K562 (cell line): ENCODE data around the gene SNX9. TPM values are rescaled to one million over a fixed set of nuclear protein-coding genes. Genes with fewer than 3 reads are reported as not detected.

ENCODE experiments used
- ATAC-seq: fragments of 200-7000 bp; cut with Tn5 transposase; 3 replicates; pipeline ENCODE4 v1.9.1; 2020; ENCODE audit warnings: moderate library complexity
- BruUV-seq: library from RNA; stranded (reverse); fragments of 400-500 nt; replicated peaks from 2 replicates; lab custom pipeline; 2021; lab: Mats Ljungman, UMichigan
- CTCF ChIA-PET: fragments of 300-600 bp; formaldehyde crosslinking; extraction: SDS; loops from one replicate; lab custom pipeline; 2021; ENCODE audit warnings: low intra/inter-chr PET ratio; lab: Yijun Ruan, JAX
- POLR2A ChIA-PET: fragments of 300-600, 350-650 bp; sonication (Branson Sonifier 250); formaldehyde crosslinking; extraction: SDS; loops from one replicate; lab custom pipeline; 2021; ENCODE audit warnings: antibody characterized with exemption, inconsistent platforms; lab: Yijun Ruan, JAX
- DNase-seq, 4 experiments: peaks; one replicate each; pipeline versions ENCODE4 v3.0.0 to v3.0.0-alpha.2; 2011 to 2018; ENCODE audit warnings: low spot score in 3 of 4, mixed read lengths in 3 of 4; ENCODE audit errors: extremely low read depth in 1 of 4
- FAIRE-seq: peaks from 2 replicates; lab custom pipeline; 2011; peaks lifted over from hg19 to GRCh38; lab: Jason Lieb, UNC
- H2AFZ ChIP-seq: 2 replicates; pipeline ENCODE4 v1.6.0; 2011; ENCODE audit warnings: low read depth, low read length, control low read depth, inconsistent platforms
- H3K27ac ChIP-seq: fragments of 200-600 bp; 3 replicates; pipeline ENCODE4 v1.8.0; 2011; ENCODE audit warnings: low read depth, mild to moderate bottlenecking, control low read depth, inconsistent platforms, low read length, moderate library complexity, mixed read lengths; ENCODE audit errors: extremely low read depth
- H3K27me3 ChIP-seq, 2 experiments: fragments of 300-600 bp in 1 of 2; 2 replicates in 1 of 2; 3 replicates in 1 of 2; pipeline versions ENCODE4 v1.6.0 to v1.8.0; 2011; ENCODE audit warnings: inconsistent platforms in 2 of 2, low read length in 2 of 2, mild to moderate bottlenecking in 1 of 2, mixed read lengths in 1 of 2, moderate library complexity in 1 of 2; ENCODE audit not compliant: control insufficient read depth in 2 of 2, insufficient read depth in 2 of 2
- H3K36me3 ChIP-seq: fragments of 300-600 bp; 3 replicates; pipeline ENCODE4 v1.8.0; 2011; ENCODE audit warnings: mild to moderate bottlenecking, low read length, inconsistent platforms; ENCODE audit not compliant: control insufficient read depth, insufficient read depth
- H3K4me1 ChIP-seq, 2 experiments: fragments of 200-600 bp in 1 of 2; replicated peaks in 1 of 2; 2 replicates in 1 of 2; 3 replicates in 1 of 2; pipeline versions ENCODE4 v1.5.1 to v1.8.0; 2011; ENCODE audit warnings: inconsistent platforms in 2 of 2, low read length in 2 of 2, mild to moderate bottlenecking in 1 of 2, mixed read lengths in 1 of 2, moderate library complexity in 1 of 2; ENCODE audit not compliant: control insufficient read depth in 2 of 2, insufficient read depth in 2 of 2
- H3K4me2 ChIP-seq: 2 replicates; pipeline ENCODE4 v1.6.1; 2011; ENCODE audit warnings: low read length, control low read depth, inconsistent platforms, mixed read lengths; ENCODE audit not compliant: insufficient read depth
- H3K4me3 ChIP-seq: fragments of 200-600 bp; sonication (generic), shearing (Covaris generic); 2 replicates; pipeline ENCODE4 v1.5.1; 2016; ENCODE audit warnings: control low read depth, inconsistent platforms
- H3K79me2 ChIP-seq: fragments of 200-600 bp; 3 replicates; pipeline ENCODE4 v1.8.0; 2011; ENCODE audit warnings: low read length, inconsistent platforms; ENCODE audit not compliant: control insufficient read depth, insufficient read depth
- H3K9ac ChIP-seq, 2 experiments: 2 replicates each; pipeline versions ENCODE4 v1.6.0 to v1.6.1; 2011; ENCODE audit warnings: low read depth in 2 of 2, low read length in 2 of 2, control low read depth in 1 of 2, inconsistent platforms in 1 of 2, mild to moderate bottlenecking in 1 of 2, mixed read lengths in 1 of 2; ENCODE audit not compliant: insufficient read depth in 1 of 2
- H3K9me1 ChIP-seq: one replicate; pipeline ENCODE4 v1.6.0; 2011; ENCODE audit warnings: inconsistent platforms, mild to moderate bottlenecking, low read length, moderate library complexity; ENCODE audit not compliant: control insufficient read depth, insufficient read depth
- H3K9me3 ChIP-seq: replicated peaks from 2 replicates; pipeline ENCODE4 v1.5.1; 2011; ENCODE audit warnings: low read depth, low read length, inconsistent platforms; ENCODE audit not compliant: control insufficient read depth, insufficient read depth
- H4K20me1 ChIP-seq: replicated peaks from 2 replicates; pipeline ENCODE4 v1.6.1; 2011; ENCODE audit warnings: low read length, inconsistent platforms, mixed read lengths; ENCODE audit not compliant: control insufficient read depth, insufficient read depth
- ARID4B ChIP-seq: sonication (generic); formaldehyde crosslinking; IDR thresholded peaks from 2 replicates; pipeline ENCODE4 v1.8.0; 2022; ENCODE audit warnings: mild to moderate bottlenecking, missing genetic modification reagents
- BACH1 ChIP-seq: fragments of 200-800 bp; sonication (Bioruptor generic); IDR thresholded peaks from 2 replicates; pipeline ENCODE4 v1.6.1; 2016; ENCODE audit warnings: missing genetic modification characterization, missing compliant biosample characterization
- FOXK2 ChIP-seq, 2 experiments: fragments of 450-650 bp; IDR thresholded peaks in 1 of 2; conservative IDR thresholded peaks in 1 of 2; 2 replicates each; pipeline ENCODE4 v1.6.1; 2016; ENCODE audit warnings: low read depth in 2 of 2, mild to moderate bottlenecking in 1 of 2
- MAFK ChIP-seq: IDR thresholded peaks from 2 replicates; pipeline ENCODE4 v1.6.1; 2011; ENCODE audit warnings: low read length, improper control_type of control experiment
- OTX1 ChIP-seq: fragments of 450-650 bp; formaldehyde crosslinking; IDR thresholded peaks from 2 replicates; pipeline ENCODE4 v1.4.0; 2022; ENCODE audit warnings: mild to moderate bottlenecking
- RBBP5 ChIP-seq: fragments of 200-600 bp; sonication (generic); IDR thresholded peaks from 2 replicates; pipeline ENCODE4 v1.6.1; 2012; ENCODE audit warnings: borderline replicate concordance, mild to moderate bottlenecking, low read length, control low read depth, inconsistent platforms; ENCODE audit not compliant: insufficient read depth, poor library complexity, severe bottlenecking
- RCOR1 ChIP-seq, 2 experiments: IDR thresholded peaks; 2 replicates each; pipeline ENCODE4 v1.6.1; 2012; ENCODE audit warnings: low read depth in 2 of 2, low read length in 2 of 2, borderline replicate concordance in 1 of 2, improper control_type of control experiment in 1 of 2
- SMARCE1 ChIP-seq: fragments of 450-650 bp; IDR thresholded peaks from 2 replicates; pipeline ENCODE4 v1.7.1; 2016; ENCODE audit warnings: mild to moderate bottlenecking
- STAG1 ChIP-seq: sonication (generic); formaldehyde crosslinking; IDR thresholded peaks from 2 replicates; pipeline ENCODE4 v1.5.0; 2020; ENCODE audit warnings: missing genetic modification reagents, borderline replicate concordance
- ZHX1 ChIP-seq: fragments of 150-350 bp; conservative IDR thresholded peaks from 2 replicates; pipeline ENCODE4 v1.6.1; 2014; ENCODE audit warnings: low read length
- ZNF24 ChIP-seq: fragments of 450-650 bp; IDR thresholded peaks from 2 replicates; pipeline ENCODE4 v1.6.1; 2016
- ZNF253 ChIP-seq: fragments of 250-450 bp; sonication (Bioruptor Pico); conservative IDR thresholded peaks from 2 replicates; pipeline ENCODE4 v1.6.1; 2021; ENCODE audit warnings: mild to moderate bottlenecking
- ZNF444 ChIP-seq: fragments of 250-450 bp; sonication (Bioruptor Pico); IDR thresholded peaks from 2 replicates; pipeline ENCODE4 v1.4.0; 2020; ENCODE audit warnings: mild to moderate bottlenecking, moderate library complexity
- WGBS: fragments of 100-300 bp; shearing (Covaris generic); methylation state at CpG from one replicate; pipeline ENCODE4 v1.1.6; 2016; ENCODE audit warnings: low coverage, mixed read lengths; ENCODE audit not compliant: insufficient coverage; ENCODE audit errors: missing lambda C conversion rate; 5-methylcytosine and 5-hydroxymethylcytosine counted together
- in situ Hi-C: fragments of 300-500 bp; cut with MboI; formaldehyde crosslinking; loops from 4 replicates; pipeline ENCODE4 v1.15.0; 2018; ENCODE audit warnings: inconsistent platforms, mixed read lengths
- intact Hi-C: fragments of 100-400 bp; cut with micrococcal nuclease; formaldehyde crosslinking; loops from 2 replicates; pipeline ENCODE4 v1.14.2; 2022
- polyA plus RNA-seq, 8 experiments: library from polyadenylated mRNA; depleted of rRNA in 4 of 8; stranded (reverse) in 5 of 8; unstranded in 3 of 8; fragments of >200 nt; fragmentation: Nextera tagmentation in 2 of 8; fragmentation: Illumina TruSeq in 1 of 8; extraction: Ambion mirVana in 2 of 8; extraction: Trizol in 1 of 8; gene quantifications; 2 replicates each; pipeline versions ENCODE4 v1.2.1 to v1.2.3, GENCODE V29; 2011 to 2014; ENCODE audit warnings: inconsistent platforms in 1 of 8, missing spikeins in 1 of 8
- total RNA-seq, 7 experiments: library from RNA; depleted of rRNA in 6 of 7; stranded (reverse); fragments of >200 nt in 6 of 7; fragmentation: Illumina TruSeq in 2 of 7; extraction: Trizol in 2 of 7; gene quantifications; 2 replicates each; pipeline versions ENCODE4 v1.2.1 to v1.2.3, GENCODE V29; 2011 to 2021; ENCODE audit warnings: low replicate concordance in 1 of 7

Gene SNX9
- total and polyA plus RNA-seq, 9 of the 15 experiments (the other 6 are each of a cell fraction or from before 2014, with no cell fraction given): 6.0 to 81.7 (median 57.1) TPM

- TF ChIP-seq ZHX1: no peak
- peak; percentile 58 for TF ChIP-seq RBBP5
- TF ChIP-seq, all 486 proteins: peak for 37
Measured at GRCh38 chr6:157962601-157963302, 139.7 kb downstream of the SNX9 start (continued).

GRCh38 chr6:157964100-157964499 is 141.1 kb downstream of the SNX9 start:
- peak overlapping the region; percentile 86 for H2AFZ ChIP-seq
- intact Hi-C loops (no loop called here), in situ Hi-C loops (no loop called here)
- ATAC-seq: peak; percentile 77
- no TSS peak for BruUV-seq
- H3K4me2 ChIP-seq: peak overlapping the region; percentile 66
- ChIA-PET CTCF (no interaction called here), POLR2A (interaction anchor here (1.2 kb wide), 1 partner anchor 9 kb away, joined by 5 read pairs; no protein-coding TSS in a partner anchor)
- H3K4me1 ChIP-seq: peaks cover 10 to 19% of the 10 kb centered on the region in 2 experiments
- H3K9ac ChIP-seq: peak overlapping the region in 1 of 2 experiments; percentile 21; a peak in 2 of 4 replicates
- no peaks in the 10 kb centered on the region for H4K20me1 ChIP-seq
- FAIRE-seq: peak; percentile 84
- no peaks in the 10 kb centered on the region for H3K9me1 ChIP-seq
- no peaks in the 10 kb centered on the region for H3K27me3 ChIP-seq
- H3K27ac ChIP-seq: peak overlapping the region; percentile 54; the same call in 2 of the 3 replicates
- H3K9me3 ChIP-seq: peaks cover 2% of the 10 kb centered on the region; the same call in 1 of the 2 replicates
- WGBS: 5% methylated on average over 3 of the region's 3 CpGs
- no peak overlapping the region for H3K4me3 ChIP-seq
- no peaks in the 10 kb centered on the region for H3K79me2 ChIP-seq
- H3K36me3 ChIP-seq: no peaks in the 10 kb centered on the region
- peak; percentile 49 to 67 (median 60) for DNase-seq
- TF ChIP-seq STAG1: no peak
- TF ChIP-seq ZNF24: no peak
- no peak for TF ChIP-seq OTX1 (CRISPR knock-in tag)
- TF ChIP-seq RCOR1 (IDR thresholded peaks at IDR 0.05; ENCODE audit: borderline replicate concordance in 1 of 2, low read depth in 2 of 2, low read length in 2 of 2): 0 out of 4 replicates have a peak, but pooled peaks of 1 of the 2 experiments have one; percentile 40
- TF ChIP-seq FOXK2 (conservative IDR thresholded peaks at IDR 0.05 in 1 of 2, IDR thresholded peaks at IDR 0.05 in 1 of 2; ENCODE audit: low read depth in 2 of 2): 0 out of 4 replicates have a peak, but pooled peaks of 1 of the 2 experiments have one; percentile 18
- peak; percentile 62 for TF ChIP-seq MAFK
- peak; percentile 42; the same call in 1 of the 2 replicates for TF ChIP-seq BACH1 (tag)
- no peak for TF ChIP-seq ZNF253 (CRISPR knock-in tag)
- no peak for TF ChIP-seq ZNF444 (CRISPR knock-in tag)
- TF ChIP-seq ARID4B (CRISPR knock-in tag): no peak
- TF ChIP-seq SMARCE1: 0 out of 2 replicates have a peak, but pooled peaks have one; percentile 36
